Mammary epithelial cell (primary cell): ENCODE results near the gene PODN.

ENCODE experiments used
- CTCF ChIP-seq, 2 donors: IDR thresholded peaks in 1 of 2; conservative IDR thresholded peaks in 1 of 2; 2 replicates each; pipeline ENCODE4 v1.5.1; 2011 to 2012; ENCODE audit warnings: inconsistent platforms in 2 of 2, low read length in 2 of 2, mild to moderate bottlenecking in 2 of 2, control low read depth in 1 of 2, low read depth in 1 of 2; ENCODE audit not compliant: insufficient read depth in 1 of 2; ENCODE audit errors: extremely low read depth in 1 of 2
- EZH2 ChIP-seq: IDR thresholded peaks from 2 replicates; pipeline ENCODE4 v1.6.1; 2012; ENCODE audit warnings: low read length, inconsistent platforms, borderline replicate concordance

DNA sequence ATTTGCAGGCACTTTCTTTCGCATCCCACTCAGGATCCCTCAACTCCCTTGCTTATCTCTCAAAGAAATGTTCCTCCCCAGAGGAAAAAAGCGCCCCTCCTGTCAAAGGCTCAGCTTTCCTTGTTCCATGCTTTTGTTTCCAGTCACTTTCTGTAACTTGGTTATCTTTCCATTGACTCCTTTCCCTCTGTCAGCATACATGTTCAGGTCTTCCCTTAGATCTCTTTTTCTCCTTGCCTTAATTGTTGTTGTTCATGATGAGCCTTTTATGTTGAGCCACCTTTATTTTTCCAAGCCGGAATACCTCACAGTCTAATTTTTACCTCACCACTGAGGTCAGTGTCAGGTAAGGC, 46.5 kb upstream of the PODN start:
- TF ChIP-seq EZH2 = no peak
- TF ChIP-seq CTCF (conservative IDR thresholded peaks at IDR 0.05 in 1 of 2, IDR thresholded peaks at IDR 0.05 in 1 of 2; ENCODE audit: extremely low read depth in 1 of 2, insufficient read depth in 1 of 2, low read depth in 1 of 2, low read length in 2 of 2) = no peak
